PC-3 (cell line): ENCODE measurements around the gene IGSF23. TPM values are rescaled to one million over a fixed set of nuclear protein-coding genes. Genes with fewer than 3 reads are reported as not detected.

Source experiments
- ATAC-seq: fragments of 200-7000 bp; cut with Tn5 transposase; 2 replicates; pipeline ENCODE4 v1.9.1; 2020; ENCODE audit warnings: mild to moderate bottlenecking, moderate library complexity
- BruUV-seq: library from RNA; stranded (reverse); fragments of 400-500 nt; replicated peaks from 2 replicates; lab custom pipeline; 2021; lab: Mats Ljungman, UMichigan
- CTCF ChIA-PET: fragments of 300-600 bp; sonication (Branson Sonifier 250); formaldehyde crosslinking; loops from one replicate; lab custom pipeline; 2022; ENCODE audit warnings: antibody characterized with exemption; lab: Charles Lee
- POLR2A ChIA-PET: fragments of 300-600 bp; sonication (Branson Sonifier 250); formaldehyde crosslinking; loops from one replicate; lab custom pipeline; 2022; ENCODE audit warnings: antibody characterized with exemption; ENCODE audit not compliant: unreplicated experiment; lab: Charles Lee
- DNase-seq: peaks from one replicate; pipeline ENCODE4 v3.0.0-alpha.2; 2015
- H2AFZ ChIP-seq: fragments of 300-600 bp; sonication (generic); 2 replicates; pipeline ENCODE4 v1.6.0; 2016; ENCODE audit warnings: antibody characterized with exemption, low read length
- H3F3A ChIP-seq: fragments of 300-600 bp; sonication (generic); one replicate; pipeline ENCODE4 v1.6.0; 2017; ENCODE audit warnings: antibody characterized with exemption, low read length, control low read depth, mild to moderate bottlenecking; ENCODE audit not compliant: unreplicated experiment
- H3K27ac ChIP-seq: fragments of 300-600 bp; sonication (generic); 2 replicates; pipeline ENCODE4 v1.5.1; 2016; ENCODE audit warnings: mild to moderate bottlenecking, low read length
- H3K27me3 ChIP-seq: fragments of 300-600 bp; sonication (generic); 2 replicates; pipeline ENCODE4 v1.6.1; 2016; ENCODE audit warnings: low read length, mixed read lengths
- H3K36me3 ChIP-seq: fragments of 300-600 bp; sonication (generic); 2 replicates; pipeline ENCODE4 v1.6.1; 2016; ENCODE audit warnings: low read depth, mixed run types, low read length, mixed read lengths
- H3K4me1 ChIP-seq: fragments of 300-600 bp; sonication (generic); 2 replicates; pipeline ENCODE4 v1.5.1; 2016; ENCODE audit warnings: low read length; ENCODE audit not compliant: insufficient read depth
- H3K4me2 ChIP-seq: fragments of 300-600 bp; sonication (generic); 2 replicates; pipeline ENCODE4 v1.6.0; 2016; ENCODE audit warnings: low read length
- H3K4me3 ChIP-seq: fragments of 300-600 bp; sonication (generic); 2 replicates; pipeline ENCODE4 v1.5.1; 2016; ENCODE audit warnings: mild to moderate bottlenecking, low read length, mixed read lengths
- H3K79me2 ChIP-seq: fragments of 300-600 bp; sonication (generic); 2 replicates; pipeline ENCODE4 v1.6.1; 2017; ENCODE audit warnings: low read length, mixed read lengths
- H3K9ac ChIP-seq: fragments of 300-600 bp; sonication (generic); 2 replicates; pipeline ENCODE4 v1.6.0; 2016; ENCODE audit warnings: mild to moderate bottlenecking, low read length
- H3K9me2 ChIP-seq: fragments of 300-600 bp; sonication (generic); replicated peaks from 2 replicates; pipeline ENCODE4 v1.6.1; 2016; ENCODE audit warnings: mixed run types, low read length, mixed read lengths
- H3K9me3 ChIP-seq: fragments of 300-600 bp; sonication (generic); 2 replicates; pipeline ENCODE4 v1.6.1; 2016; ENCODE audit warnings: low read length, mixed read lengths
- H4K20me1 ChIP-seq: fragments of 300-600 bp; sonication (generic); 2 replicates; pipeline ENCODE4 v1.6.1; 2016; ENCODE audit warnings: low read length, mixed read lengths
- EZH2 ChIP-seq: fragments of 300-600 bp; sonication (generic); IDR thresholded peaks from one replicate; pipeline ENCODE4 v1.6.1; 2017; ENCODE audit warnings: antibody characterized with exemption, mild to moderate bottlenecking, low read length; ENCODE audit not compliant: unreplicated experiment
- EZH2phosphoT487 ChIP-seq: fragments of 300-600 bp; sonication (generic); IDR thresholded peaks from 2 replicates; pipeline ENCODE4 v1.6.1; 2018; ENCODE audit warnings: mild to moderate bottlenecking, antibody characterized with exemption, low read length, borderline replicate concordance
- intact Hi-C: fragments of 100-400 bp; cut with micrococcal nuclease; formaldehyde crosslinking; loops from 2 replicates; pipeline ENCODE4 v1.9.0; 2023
- total RNA-seq: library from RNA; depleted of rRNA; stranded (reverse); fragments of >200 nt; gene quantifications from 2 replicates; pipeline ENCODE4 v1.2.3, GENCODE V29; 2014
- TF ChIP-seq, protein P1 (sequence below): fragments of 300-600 bp; sonication (generic); conservative IDR thresholded peaks from 2 replicates; pipeline ENCODE4 v1.5.1; 2017; ENCODE audit warnings: antibody characterized with exemption, low read depth, mild to moderate bottlenecking, low read length

The IGSF23 gene
- total RNA-seq, 1 experiment from 2014 or later = not detected

DNA sequence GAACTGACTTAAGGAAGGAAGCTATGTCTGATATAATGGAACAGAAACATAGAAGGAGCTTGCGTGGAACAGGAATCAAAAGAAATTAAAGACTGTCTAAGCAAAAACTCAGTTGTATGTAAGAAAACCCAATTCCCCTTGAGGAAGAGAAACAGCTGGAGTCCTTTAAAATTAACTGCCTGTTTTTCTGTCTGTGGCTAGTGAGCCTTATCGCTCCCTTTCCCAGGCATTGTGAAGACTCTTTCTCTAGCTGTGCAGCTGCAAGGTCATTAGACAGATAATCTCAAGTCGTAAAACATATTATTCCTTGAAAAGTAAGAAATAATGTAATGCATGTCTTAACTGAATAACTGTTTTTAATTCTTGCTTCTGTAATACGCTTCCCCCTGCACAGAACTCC, 39.7 kb upstream of the IGSF23 start:
- no peak overlapping the region for H3K4me3 ChIP-seq
- CTCF ChIA-PET = no interaction called here
- POLR2A ChIA-PET = no interaction called here
- H3F3A ChIP-seq = no peaks in the 10 kb centered on the region
- no peaks in the 10 kb centered on the region for H4K20me1 ChIP-seq
- intact Hi-C loops = loop anchor here (10.0 kb wide), 1 partner anchor 271 kb away; the partner anchor contains the start of gene NECTIN2
- TF ChIP-seq EZH2phosphoT487 = no peak
- TF ChIP-seq, protein P1, sequence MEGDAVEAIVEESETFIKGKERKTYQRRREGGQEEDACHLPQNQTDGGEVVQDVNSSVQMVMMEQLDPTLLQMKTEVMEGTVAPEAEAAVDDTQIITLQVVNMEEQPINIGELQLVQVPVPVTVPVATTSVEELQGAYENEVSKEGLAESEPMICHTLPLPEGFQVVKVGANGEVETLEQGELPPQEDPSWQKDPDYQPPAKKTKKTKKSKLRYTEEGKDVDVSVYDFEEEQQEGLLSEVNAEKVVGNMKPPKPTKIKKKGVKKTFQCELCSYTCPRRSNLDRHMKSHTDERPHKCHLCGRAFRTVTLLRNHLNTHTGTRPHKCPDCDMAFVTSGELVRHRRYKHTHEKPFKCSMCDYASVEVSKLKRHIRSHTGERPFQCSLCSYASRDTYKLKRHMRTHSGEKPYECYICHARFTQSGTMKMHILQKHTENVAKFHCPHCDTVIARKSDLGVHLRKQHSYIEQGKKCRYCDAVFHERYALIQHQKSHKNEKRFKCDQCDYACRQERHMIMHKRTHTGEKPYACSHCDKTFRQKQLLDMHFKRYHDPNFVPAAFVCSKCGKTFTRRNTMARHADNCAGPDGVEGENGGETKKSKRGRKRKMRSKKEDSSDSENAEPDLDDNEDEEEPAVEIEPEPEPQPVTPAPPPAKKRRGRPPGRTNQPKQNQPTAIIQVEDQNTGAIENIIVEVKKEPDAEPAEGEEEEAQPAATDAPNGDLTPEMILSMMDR = no peak
- TF ChIP-seq EZH2 = no peak
- H3K79me2 ChIP-seq = no peaks in the 10 kb centered on the region
- DNase-seq = no peak
- no peaks in the 10 kb centered on the region for H3K27me3 ChIP-seq
- H3K4me2 ChIP-seq = no peak overlapping the region
- no peak overlapping the region for H3K9ac ChIP-seq
- H3K36me3 ChIP-seq = no peaks in the 10 kb centered on the region
- no peak overlapping the region for H2AFZ ChIP-seq
- no peaks in the 10 kb centered on the region for H3K9me3 ChIP-seq
- no TSS peak for BruUV-seq
- no peak overlapping the region for H3K27ac ChIP-seq
- peaks cover 15% of the 10 kb centered on the region for H3K4me1 ChIP-seq
- H3K9me2 ChIP-seq = no peaks in the 10 kb centered on the region
- ATAC-seq = no peak

DNA sequence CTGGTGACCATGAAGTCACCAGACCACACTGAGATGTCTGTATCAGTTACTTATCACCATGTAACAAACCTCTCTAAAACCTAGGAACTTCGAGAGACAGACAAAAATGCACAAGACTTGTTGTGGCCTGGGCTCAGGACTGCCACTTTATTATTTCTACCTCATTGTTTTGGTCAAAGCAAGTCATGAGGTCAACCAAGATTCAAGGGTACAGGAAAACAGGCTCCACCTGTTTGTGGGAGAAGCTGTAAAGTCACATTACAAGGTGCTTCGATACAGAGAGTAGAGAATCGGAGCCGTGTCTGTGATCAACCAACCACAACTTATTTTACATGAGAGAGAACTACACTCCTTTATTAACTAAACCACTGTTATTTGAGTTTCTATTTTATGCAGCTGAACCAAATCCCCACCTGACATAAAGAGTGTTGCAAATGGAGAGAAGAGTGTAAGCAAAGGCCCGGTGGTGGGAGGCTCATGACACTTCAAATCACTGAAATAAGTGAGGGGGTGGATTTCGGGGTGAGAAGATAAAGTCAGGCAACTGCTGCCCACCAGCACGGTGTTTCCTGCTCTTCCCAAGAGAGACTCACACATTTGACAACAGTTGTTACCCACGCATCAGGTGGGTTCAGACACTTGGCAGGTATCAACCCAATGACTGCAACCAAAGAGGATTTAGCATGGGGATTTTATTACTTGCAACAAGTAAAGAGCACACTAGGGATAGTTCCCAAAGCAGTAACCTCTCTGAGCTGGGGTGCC, 39.0 kb upstream of the IGSF23 start:
- no peak for TF ChIP-seq EZH2
- TF ChIP-seq EZH2phosphoT487 = no peak
- TF ChIP-seq, protein P1 = no peak
- Histone ChIP-seq H3K79me2 (no peaks in the 10 kb centered on the region), H3K4me1 (peaks cover 15% of the 10 kb centered on the region), H2AFZ (no peak overlapping the region), H3K27ac (peak overlapping the region; percentile 86), H3K4me3 (no peak overlapping the region), H3K4me2 (no peak overlapping the region), H4K20me1 (no peaks in the 10 kb centered on the region), H3K27me3 (no peaks in the 10 kb centered on the region), H3K9me2 (no peaks in the 10 kb centered on the region), H3K9me3 (no peaks in the 10 kb centered on the region), H3K9ac (peak overlapping the region; percentile 46), H3F3A (no peaks in the 10 kb centered on the region), H3K36me3 (no peaks in the 10 kb centered on the region)
- intact Hi-C loops = loop anchor here (10.0 kb wide), 1 partner anchor 270 kb away; the partner anchor contains the start of gene NECTIN2
- CTCF ChIA-PET = interaction anchor here (0.5 kb wide), 1 partner anchor 361 kb away, joined by 6 read pairs; no protein-coding TSS in a partner anchor
- BruUV-seq = no TSS peak
- POLR2A ChIA-PET = no interaction called here
- ATAC-seq (no peak), DNase-seq (peak; percentile 7)
